ENCODE data around the gene KCNQ1. TPM values are rescaled to one million over a fixed set of nuclear protein-coding genes. Genes with fewer than 3 reads are reported as not detected.

Gene KCNQ1
- total and polyA plus RNA-seq, 4 donors: 15.4 to 41.7 (median 26.2) TPM

DNA sequence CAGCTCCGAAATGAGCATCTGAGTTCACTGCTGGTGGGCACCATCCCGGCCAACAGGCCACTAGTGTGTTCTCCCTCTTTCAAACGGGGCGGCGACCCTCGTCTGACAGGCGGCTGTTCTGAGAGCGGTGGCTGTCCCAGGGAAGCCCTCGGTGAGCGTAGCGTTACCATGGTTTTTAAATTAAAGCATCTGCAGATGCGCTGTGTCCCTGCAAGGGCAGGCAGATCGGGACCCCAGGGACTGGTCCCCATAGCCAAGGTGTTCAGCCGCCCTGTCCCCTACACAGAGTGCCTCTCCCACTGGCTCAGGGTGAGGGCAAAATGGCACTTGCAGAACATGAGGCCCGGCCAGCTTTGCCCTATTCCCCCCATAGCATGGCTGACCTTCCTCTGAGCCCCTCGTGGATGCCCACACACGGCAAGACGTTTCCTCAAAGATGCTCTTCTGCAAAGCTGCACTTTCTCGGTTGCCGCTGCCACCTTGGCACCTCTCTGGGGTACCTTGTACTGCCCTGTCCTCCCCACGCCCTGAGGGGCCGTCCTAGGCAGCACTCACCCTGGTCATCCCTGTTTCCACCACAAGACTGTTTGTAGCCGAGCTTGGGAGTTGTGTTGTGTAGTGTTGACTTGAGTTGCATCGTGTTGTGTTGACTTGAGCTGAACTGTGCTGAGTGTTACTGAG is 306.9 kb downstream of the KCNQ1 start:
- WGBS, 2 donors: 97 to 98% methylated on average over 24 of the region's 24 CpGs
- Histone ChIP-seq H3K36me3 (ENCODE audit: control insufficient read depth in 4 of 4, insufficient read depth in 4 of 4, low read length in 4 of 4) (no peaks in the 10 kb centered on the region), H3K4me3 (no peak overlapping the region), H3K27me3 (ENCODE audit: control insufficient read depth in 3 of 3, insufficient read depth in 3 of 3, low read length in 2 of 3) (no peaks in the 10 kb centered on the region), H3K27ac (ENCODE audit: low read depth in 1 of 2, low read length in 1 of 2) (no peak overlapping the region), H3K4me1 (ENCODE audit: control insufficient read depth in 5 of 5, insufficient read depth in 5 of 5, low read length in 5 of 5) (peaks cover 0 to 33% (median 4%) of the 10 kb centered on the region in 5 donors), H3K9me3 (ENCODE audit: control insufficient read depth in 4 of 4, insufficient read depth in 3 of 4, low read length in 3 of 4) (no peaks in the 10 kb centered on the region), H3K9ac (ENCODE audit: insufficient read depth in 1 of 2, low read length in 2 of 2) (no peak overlapping the region)
- TF ChIP-seq, protein P1, sequence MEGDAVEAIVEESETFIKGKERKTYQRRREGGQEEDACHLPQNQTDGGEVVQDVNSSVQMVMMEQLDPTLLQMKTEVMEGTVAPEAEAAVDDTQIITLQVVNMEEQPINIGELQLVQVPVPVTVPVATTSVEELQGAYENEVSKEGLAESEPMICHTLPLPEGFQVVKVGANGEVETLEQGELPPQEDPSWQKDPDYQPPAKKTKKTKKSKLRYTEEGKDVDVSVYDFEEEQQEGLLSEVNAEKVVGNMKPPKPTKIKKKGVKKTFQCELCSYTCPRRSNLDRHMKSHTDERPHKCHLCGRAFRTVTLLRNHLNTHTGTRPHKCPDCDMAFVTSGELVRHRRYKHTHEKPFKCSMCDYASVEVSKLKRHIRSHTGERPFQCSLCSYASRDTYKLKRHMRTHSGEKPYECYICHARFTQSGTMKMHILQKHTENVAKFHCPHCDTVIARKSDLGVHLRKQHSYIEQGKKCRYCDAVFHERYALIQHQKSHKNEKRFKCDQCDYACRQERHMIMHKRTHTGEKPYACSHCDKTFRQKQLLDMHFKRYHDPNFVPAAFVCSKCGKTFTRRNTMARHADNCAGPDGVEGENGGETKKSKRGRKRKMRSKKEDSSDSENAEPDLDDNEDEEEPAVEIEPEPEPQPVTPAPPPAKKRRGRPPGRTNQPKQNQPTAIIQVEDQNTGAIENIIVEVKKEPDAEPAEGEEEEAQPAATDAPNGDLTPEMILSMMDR (IDR thresholded peaks at IDR 0.05; ENCODE audit: control extremely low read depth, extremely low read depth): no peak
- ATAC-seq (ENCODE audit: insufficient read depth, low FRiP score) (no peak), DNase-seq (no peak)

DNA sequence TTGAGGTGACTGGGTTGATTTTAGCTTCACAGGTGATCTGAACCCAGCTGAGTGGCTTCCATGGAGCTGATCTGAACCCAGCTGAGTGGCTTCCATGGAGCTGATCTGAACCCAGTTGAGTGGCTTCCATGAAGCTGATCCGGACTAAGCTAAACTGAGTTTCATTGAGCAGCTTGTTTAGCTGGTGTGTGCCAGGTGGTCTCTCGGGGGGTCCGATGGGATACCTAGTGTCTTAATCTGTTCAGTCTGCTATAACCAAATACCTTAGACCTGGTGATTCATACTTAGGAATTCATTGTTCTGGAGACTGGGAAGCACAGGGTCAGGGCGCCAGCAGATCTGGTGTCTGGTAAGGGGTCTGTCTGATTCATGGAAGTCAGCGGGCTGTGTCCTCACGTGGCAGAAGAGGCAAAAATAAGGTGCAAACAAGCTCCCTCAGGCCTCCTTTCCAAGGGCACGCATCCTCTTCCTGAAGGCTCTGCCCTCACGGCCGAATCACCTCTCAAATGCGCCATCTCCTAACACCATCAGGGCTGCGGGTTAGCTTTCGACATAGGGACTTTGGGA is 307.5 kb downstream of the KCNQ1 start:
- Histone ChIP-seq H3K4me1 (ENCODE audit: control insufficient read depth in 5 of 5, insufficient read depth in 5 of 5, low read length in 5 of 5) (peaks cover 0 to 28% (median 4%) of the 10 kb centered on the region in 5 donors), H3K36me3 (ENCODE audit: control insufficient read depth in 4 of 4, insufficient read depth in 4 of 4, low read length in 4 of 4) (no peaks in the 10 kb centered on the region), H3K27ac (ENCODE audit: low read depth in 1 of 2, low read length in 1 of 2) (no peak overlapping the region), H3K9me3 (ENCODE audit: control insufficient read depth in 4 of 4, insufficient read depth in 3 of 4, low read length in 3 of 4) (no peaks in the 10 kb centered on the region), H3K9ac (ENCODE audit: insufficient read depth in 1 of 2, low read length in 2 of 2) (no peak overlapping the region), H3K4me3 (no peak overlapping the region), H3K27me3 (ENCODE audit: control insufficient read depth in 3 of 3, insufficient read depth in 3 of 3, low read length in 2 of 3) (no peaks in the 10 kb centered on the region)
- ATAC-seq (ENCODE audit: insufficient read depth, low FRiP score) (no peak), DNase-seq (no peak)
- 95 to 96% methylated on average over 12 of the region's 12 CpGs for WGBS, 2 donors
- TF ChIP-seq, protein P1 (IDR thresholded peaks at IDR 0.05; ENCODE audit: control extremely low read depth, extremely low read depth): no peak

DNA sequence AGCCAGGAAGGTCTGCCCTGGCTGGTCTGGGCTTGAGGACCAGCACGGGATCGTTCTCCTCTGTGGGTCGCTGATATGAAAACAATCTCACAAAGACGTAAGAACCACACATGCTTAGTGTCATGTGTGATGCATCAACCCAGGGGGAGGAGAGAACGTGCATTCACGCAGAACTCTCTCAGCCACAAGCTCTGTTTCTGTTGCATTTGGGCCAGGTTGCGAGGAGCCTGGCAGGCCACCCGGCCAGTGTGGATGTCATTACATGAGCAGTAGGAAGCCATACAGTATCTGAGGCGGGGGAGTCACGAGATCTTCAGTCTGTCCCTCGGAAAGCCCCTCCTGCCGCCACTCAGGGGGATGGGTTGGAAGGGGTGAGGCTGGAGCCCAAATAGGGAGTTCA is 308.1 kb downstream of the KCNQ1 start:
- no peak overlapping the region for H3K9ac ChIP-seq (ENCODE audit: insufficient read depth in 1 of 2, low read length in 2 of 2)
- no peak overlapping the region for H3K4me3 ChIP-seq
- ATAC-seq (ENCODE audit: insufficient read depth, low FRiP score) (no peak), DNase-seq (no peak)
- TF ChIP-seq, protein P1 (IDR thresholded peaks at IDR 0.05; ENCODE audit: control extremely low read depth, extremely low read depth): no peak
- WGBS, 2 donors: 94 to 97% methylated on average over 12 of the region's 12 CpGs
- no peaks in the 10 kb centered on the region for H3K9me3 ChIP-seq (ENCODE audit: control insufficient read depth in 4 of 4, insufficient read depth in 3 of 4, low read length in 3 of 4)
- H3K4me1 ChIP-seq (ENCODE audit: control insufficient read depth in 5 of 5, insufficient read depth in 5 of 5, low read length in 5 of 5): peaks cover 0 to 21% (median 2%) of the 10 kb centered on the region in 5 donors
- no peaks in the 10 kb centered on the region for H3K27me3 ChIP-seq (ENCODE audit: control insufficient read depth in 3 of 3, insufficient read depth in 3 of 3, low read length in 2 of 3)
- H3K27ac ChIP-seq (ENCODE audit: low read depth in 1 of 2, low read length in 1 of 2): no peak overlapping the region
- H3K36me3 ChIP-seq (ENCODE audit: control insufficient read depth in 4 of 4, insufficient read depth in 4 of 4, low read length in 4 of 4): no peaks in the 10 kb centered on the region
